HEK293 (cell line): ENCODE data around the gene NSUN6.

ENCODE experiments used
- YY1 ChIP-seq: fragments of 450-650 bp; formaldehyde crosslinking; IDR thresholded peaks from 2 replicates; pipeline ENCODE4 v1.5.1; 2018; ENCODE audit warnings: missing biosample characterization, missing genetic modification characterization
- ZBTB10 ChIP-seq: fragments of 450-650 bp; formaldehyde crosslinking; IDR thresholded peaks from 2 replicates; pipeline ENCODE4 v1.5.1; 2016; ENCODE audit warnings: missing biosample characterization, missing genetic modification characterization
- ZEB2 ChIP-seq: fragments of 450-650 bp; formaldehyde crosslinking; IDR thresholded peaks from 2 replicates; pipeline ENCODE4 v1.5.1; 2016; ENCODE audit warnings: missing biosample characterization, missing genetic modification characterization
- ZNF341 ChIP-seq: fragments of 450-650 bp; formaldehyde crosslinking; IDR thresholded peaks from 2 replicates; pipeline ENCODE4; 2016; ENCODE audit warnings: low read depth, missing biosample characterization, missing genetic modification characterization
- ZNF48 ChIP-seq: fragments of 450-650 bp; formaldehyde crosslinking; IDR thresholded peaks from 2 replicates; pipeline ENCODE4 v1.5.1; 2016; ENCODE audit warnings: missing biosample characterization, missing genetic modification characterization
- ZNF510 ChIP-seq: fragments of 450-650 bp; formaldehyde crosslinking; IDR thresholded peaks from 2 replicates; pipeline ENCODE4 v1.5.1; 2018; ENCODE audit warnings: mild to moderate bottlenecking, missing genetic modification characterization, missing biosample characterization; ENCODE audit not compliant: insufficient replicate concordance
- ZNF514 ChIP-seq: fragments of 450-650 bp; formaldehyde crosslinking; IDR thresholded peaks from 2 replicates; pipeline ENCODE4 v1.5.1; 2016; ENCODE audit warnings: missing biosample characterization, missing genetic modification characterization
- ZNF624 ChIP-seq: fragments of 450-650 bp; formaldehyde crosslinking; IDR thresholded peaks from 2 replicates; pipeline ENCODE4 v1.5.1; 2017; ENCODE audit warnings: missing biosample characterization, missing genetic modification characterization
- ZNF639 ChIP-seq: fragments of 450-650 bp; formaldehyde crosslinking; IDR thresholded peaks from 2 replicates; pipeline ENCODE4 v1.5.1; 2016; ENCODE audit warnings: missing biosample characterization, missing genetic modification characterization
- ZNF76 ChIP-seq: fragments of 450-650 bp; formaldehyde crosslinking; IDR thresholded peaks from 2 replicates; pipeline ENCODE4; 2016; ENCODE audit warnings: low read depth, missing biosample characterization, missing genetic modification characterization, borderline replicate concordance
- ZNF792 ChIP-seq: fragments of 450-650 bp; formaldehyde crosslinking; IDR thresholded peaks from 2 replicates; pipeline ENCODE4 v1.5.1; 2016; ENCODE audit warnings: missing biosample characterization, missing genetic modification characterization
- ZNF830 ChIP-seq: fragments of 450-650 bp; IDR thresholded peaks from 2 replicates; pipeline ENCODE4 v1.5.0; 2018; ENCODE audit warnings: missing biosample characterization, missing genetic modification characterization, low read depth, mild to moderate bottlenecking, moderate library complexity
- TF ChIP-seq, protein P1 (sequence below): fragments of 450-650 bp; formaldehyde crosslinking; IDR thresholded peaks from 2 replicates; pipeline ENCODE4 v1.5.1; 2016; ENCODE audit warnings: missing biosample characterization, missing genetic modification characterization
- TF ChIP-seq, protein P2 (sequence below): fragments of 450-650 bp; formaldehyde crosslinking; optimal IDR thresholded peaks from 2 replicates; pipeline ENCODE3; 2016; ENCODE audit warnings: missing biosample characterization, mild to moderate bottlenecking, missing genetic modification characterization

- TF ChIP-seq, protein P1, sequence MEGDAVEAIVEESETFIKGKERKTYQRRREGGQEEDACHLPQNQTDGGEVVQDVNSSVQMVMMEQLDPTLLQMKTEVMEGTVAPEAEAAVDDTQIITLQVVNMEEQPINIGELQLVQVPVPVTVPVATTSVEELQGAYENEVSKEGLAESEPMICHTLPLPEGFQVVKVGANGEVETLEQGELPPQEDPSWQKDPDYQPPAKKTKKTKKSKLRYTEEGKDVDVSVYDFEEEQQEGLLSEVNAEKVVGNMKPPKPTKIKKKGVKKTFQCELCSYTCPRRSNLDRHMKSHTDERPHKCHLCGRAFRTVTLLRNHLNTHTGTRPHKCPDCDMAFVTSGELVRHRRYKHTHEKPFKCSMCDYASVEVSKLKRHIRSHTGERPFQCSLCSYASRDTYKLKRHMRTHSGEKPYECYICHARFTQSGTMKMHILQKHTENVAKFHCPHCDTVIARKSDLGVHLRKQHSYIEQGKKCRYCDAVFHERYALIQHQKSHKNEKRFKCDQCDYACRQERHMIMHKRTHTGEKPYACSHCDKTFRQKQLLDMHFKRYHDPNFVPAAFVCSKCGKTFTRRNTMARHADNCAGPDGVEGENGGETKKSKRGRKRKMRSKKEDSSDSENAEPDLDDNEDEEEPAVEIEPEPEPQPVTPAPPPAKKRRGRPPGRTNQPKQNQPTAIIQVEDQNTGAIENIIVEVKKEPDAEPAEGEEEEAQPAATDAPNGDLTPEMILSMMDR (tag by site-specific recombination) = no peak
- TF ChIP-seq ZEB2 (no peak), ZNF624 (tag by site-specific recombination) (no peak), ZNF639 (no peak), ZNF48 (no peak), ZNF792 (tag by site-specific recombination) (no peak), ZNF830 (no peak), ZNF510 (tag by site-specific recombination) (no peak), ZNF76 (no peak), ZNF514 (tag by site-specific recombination) (no peak), ZBTB10 (no peak), YY1 (tag by site-specific recombination) (no peak), ZNF341 (tag by site-specific recombination) (no peak)
- TF ChIP-seq, protein P2, sequence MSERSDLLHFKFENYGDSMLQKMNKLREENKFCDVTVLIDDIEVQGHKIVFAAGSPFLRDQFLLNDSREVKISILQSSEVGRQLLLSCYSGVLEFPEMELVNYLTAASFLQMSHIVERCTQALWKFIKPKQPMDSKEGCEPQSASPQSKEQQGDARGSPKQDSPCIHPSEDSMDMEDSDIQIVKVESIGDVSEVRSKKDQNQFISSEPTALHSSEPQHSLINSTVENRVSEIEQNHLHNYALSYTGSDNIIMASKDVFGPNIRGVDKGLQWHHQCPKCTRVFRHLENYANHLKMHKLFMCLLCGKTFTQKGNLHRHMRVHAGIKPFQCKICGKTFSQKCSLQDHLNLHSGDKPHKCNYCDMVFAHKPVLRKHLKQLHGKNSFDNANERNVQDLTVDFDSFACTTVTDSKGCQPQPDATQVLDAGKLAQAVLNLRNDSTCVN (tag by site-specific recombination) = no peak
Measured at GRCh38 chr10:18505456-18506118, 145.8 kb downstream of the NSUN6 start.
